Coronary artery (tissue), 2 donors: ENCODE measurements around the gene ROCK1.
"Not testable (repeated sequence)": the region's sequence is repeated elsewhere in the genome, so short reads cannot be mapped to it uniquely, and the experiment has no call there.

Source experiments
- DNase-seq: peaks from one replicate; pipeline ENCODE4 v3.0.0-alpha.2; 2017; ENCODE audit warnings: low spot score
- H3K27ac ChIP-seq, 2 donors: fragments of 200-600 bp; sonication (generic); one replicate each; pipeline ENCODE4 v1.5.1; 2016 to 2019
- H3K4me3 ChIP-seq: fragments of 200-600 bp; sonication (generic); 2 replicates; pipeline ENCODE4 v1.5.1; 2016; ENCODE audit warnings: mild to moderate bottlenecking, moderate library complexity
- TF ChIP-seq, protein P1 (sequence below): fragments of 200-600 bp; sonication (generic); IDR thresholded peaks from one replicate; pipeline ENCODE4 v1.5.1; 2019; ENCODE audit warnings: antibody characterized with exemption

Gene ROCK1

DNA sequence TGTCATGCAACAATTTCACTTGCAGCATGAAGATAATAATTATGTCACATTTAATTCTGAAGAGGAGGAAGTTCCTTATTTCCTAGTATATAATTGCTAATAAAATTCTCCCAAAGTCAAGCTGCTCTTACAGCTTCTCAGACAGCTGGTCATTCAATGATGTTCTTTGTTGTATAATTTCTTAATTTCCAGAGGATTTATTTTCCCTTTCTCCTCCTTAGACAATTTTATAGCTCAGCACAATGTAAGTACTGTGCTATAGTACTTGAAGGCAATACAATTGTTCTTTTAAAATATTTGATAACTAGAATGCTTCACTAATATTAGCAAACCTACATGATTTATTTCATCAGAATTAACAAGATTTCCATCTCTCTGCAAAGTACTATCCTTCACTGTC lies 73.4 kb downstream of the ROCK1 start:
- no peak overlapping the region for H3K4me3 ChIP-seq
- TF ChIP-seq, protein P1, sequence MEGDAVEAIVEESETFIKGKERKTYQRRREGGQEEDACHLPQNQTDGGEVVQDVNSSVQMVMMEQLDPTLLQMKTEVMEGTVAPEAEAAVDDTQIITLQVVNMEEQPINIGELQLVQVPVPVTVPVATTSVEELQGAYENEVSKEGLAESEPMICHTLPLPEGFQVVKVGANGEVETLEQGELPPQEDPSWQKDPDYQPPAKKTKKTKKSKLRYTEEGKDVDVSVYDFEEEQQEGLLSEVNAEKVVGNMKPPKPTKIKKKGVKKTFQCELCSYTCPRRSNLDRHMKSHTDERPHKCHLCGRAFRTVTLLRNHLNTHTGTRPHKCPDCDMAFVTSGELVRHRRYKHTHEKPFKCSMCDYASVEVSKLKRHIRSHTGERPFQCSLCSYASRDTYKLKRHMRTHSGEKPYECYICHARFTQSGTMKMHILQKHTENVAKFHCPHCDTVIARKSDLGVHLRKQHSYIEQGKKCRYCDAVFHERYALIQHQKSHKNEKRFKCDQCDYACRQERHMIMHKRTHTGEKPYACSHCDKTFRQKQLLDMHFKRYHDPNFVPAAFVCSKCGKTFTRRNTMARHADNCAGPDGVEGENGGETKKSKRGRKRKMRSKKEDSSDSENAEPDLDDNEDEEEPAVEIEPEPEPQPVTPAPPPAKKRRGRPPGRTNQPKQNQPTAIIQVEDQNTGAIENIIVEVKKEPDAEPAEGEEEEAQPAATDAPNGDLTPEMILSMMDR: no peak
- no peak overlapping the region for H3K27ac ChIP-seq
- no peak for DNase-seq

DNA sequence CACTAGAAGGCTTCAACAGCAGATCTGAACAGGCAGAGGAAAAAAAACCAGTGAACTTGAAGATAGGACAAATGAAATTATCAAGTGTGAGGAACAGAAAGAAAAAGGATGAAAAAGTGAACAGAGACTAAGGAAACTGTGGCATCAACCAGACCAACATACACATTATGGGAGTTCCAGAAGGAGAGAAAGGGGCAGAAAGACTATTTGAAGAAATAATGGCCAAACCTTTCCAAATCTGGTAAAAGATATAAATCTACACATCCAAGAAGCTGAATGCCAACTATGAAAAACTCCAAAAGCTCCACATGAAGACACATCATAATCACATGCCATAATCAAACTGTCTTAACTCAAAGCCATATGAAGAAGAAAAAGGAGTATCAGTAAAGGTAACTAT lies 79.8 kb downstream of the ROCK1 start:
- DNase-seq: no peak
- no peak overlapping the region for H3K27ac ChIP-seq
- TF ChIP-seq, protein P1: no peak
- H3K4me3 ChIP-seq: no peak overlapping the region

DNA sequence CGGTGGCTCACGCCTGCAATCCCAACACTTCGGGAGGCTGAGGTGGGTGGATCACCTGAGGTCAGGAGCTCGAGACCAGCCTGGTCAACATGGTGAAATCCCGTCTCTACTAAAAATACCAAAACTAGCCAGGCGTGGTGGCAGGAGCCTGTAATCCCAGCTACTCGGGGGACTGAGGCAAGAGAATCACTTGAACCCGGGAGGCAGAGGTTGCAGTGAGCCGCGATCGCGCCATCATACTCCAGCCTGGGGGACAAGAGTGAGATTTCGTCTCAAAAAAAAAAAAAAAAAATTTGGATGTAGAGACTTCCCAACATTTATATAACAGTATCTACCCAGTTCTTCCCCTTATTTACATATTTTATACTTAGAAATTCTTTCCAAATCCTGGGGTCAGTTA lies 93.4 kb downstream of the ROCK1 start:
- H3K4me3 ChIP-seq, DNase-seq, H3K27ac ChIP-seq: not testable (repeated sequence)

DNA sequence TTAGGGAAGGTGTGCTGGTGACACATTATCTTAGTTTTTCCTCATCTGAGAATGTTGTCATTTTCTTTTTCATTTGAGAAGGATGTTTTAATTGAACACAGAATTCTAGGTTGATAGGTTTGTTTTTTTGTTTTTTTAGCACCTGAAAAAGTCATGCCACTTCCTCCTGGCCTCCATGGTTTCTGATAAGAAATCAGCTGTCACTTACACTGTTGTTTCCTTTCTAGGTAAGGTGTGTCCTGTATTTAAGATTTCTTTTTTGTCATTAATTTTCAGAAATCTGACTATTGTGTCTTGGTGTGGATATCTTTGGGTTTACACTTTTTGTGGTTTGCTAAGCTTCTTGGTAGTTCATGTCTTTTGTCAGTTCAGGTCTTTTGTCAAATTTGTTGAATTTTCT lies 99.3 kb downstream of the ROCK1 start:
- DNase-seq: no peak
- TF ChIP-seq, protein P1: no peak
- no peak overlapping the region for H3K4me3 ChIP-seq
- H3K27ac ChIP-seq: no peak overlapping the region

DNA sequence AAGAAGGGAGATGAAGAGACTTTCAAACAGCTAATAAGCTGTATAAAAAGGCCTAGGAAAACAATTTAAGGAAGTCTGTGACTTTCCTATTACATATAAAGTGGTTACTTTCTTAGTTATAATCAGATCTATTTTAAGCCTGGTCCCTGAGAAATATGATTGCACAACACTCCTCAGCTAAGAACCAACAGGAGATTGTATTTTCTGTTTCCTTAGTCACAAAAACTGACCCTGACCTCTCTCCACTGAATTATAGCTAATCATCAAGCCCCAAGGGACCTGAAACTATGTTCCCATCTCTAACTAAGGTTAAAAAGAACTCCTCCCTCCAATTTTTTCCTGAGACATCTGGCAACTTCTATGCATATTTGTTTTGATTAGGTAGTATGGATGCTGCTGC lies 106.9 kb downstream of the ROCK1 start:
- H3K4me3 ChIP-seq: peak overlapping the region; percentile 10
- DNase-seq: no peak
- TF ChIP-seq, protein P1: no peak
- H3K27ac ChIP-seq: peak overlapping the region; percentile 35 to 57

DNA sequence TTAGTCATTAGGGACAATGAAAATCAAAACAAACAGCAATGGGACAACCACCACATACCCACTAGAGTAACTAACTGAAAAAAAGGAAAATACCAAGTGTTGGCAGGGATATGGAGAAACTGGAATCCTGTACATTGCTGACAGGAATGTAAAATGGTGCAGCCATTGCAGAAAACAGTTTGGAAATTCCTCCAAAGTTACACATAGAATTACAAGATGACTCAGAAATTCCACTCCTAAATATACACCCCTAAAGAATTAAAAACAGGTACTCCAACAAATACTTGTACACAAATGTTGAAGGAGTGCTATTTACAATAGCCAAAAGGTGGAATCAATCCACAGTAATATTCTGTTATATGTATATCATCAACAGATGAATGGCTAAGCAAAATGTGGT lies 110.9 kb downstream of the ROCK1 start:
- no peak for DNase-seq
- Histone ChIP-seq H3K27ac (no peak overlapping the region), H3K4me3 (no peak overlapping the region)
- TF ChIP-seq, protein P1: no peak

DNA sequence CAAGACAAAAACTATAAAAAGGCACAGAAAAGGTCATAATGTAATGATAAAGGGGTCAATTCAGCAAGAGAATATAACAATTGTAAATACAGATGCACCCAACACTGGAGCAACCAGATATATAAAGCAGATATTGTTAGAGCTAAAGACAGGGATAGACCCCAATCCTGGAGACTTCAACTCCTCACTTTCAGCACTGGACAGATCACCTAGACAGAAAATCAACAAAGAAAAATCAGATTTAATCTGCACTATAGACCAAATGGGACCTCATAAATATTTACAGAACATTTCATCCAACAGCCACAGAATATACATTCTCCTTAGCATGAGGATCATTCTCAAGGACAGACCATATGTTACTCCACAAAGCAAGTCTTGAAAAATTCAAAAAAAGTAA lies 114.2 kb downstream of the ROCK1 start:
- no peak for DNase-seq
- TF ChIP-seq, protein P1: no peak

DNA sequence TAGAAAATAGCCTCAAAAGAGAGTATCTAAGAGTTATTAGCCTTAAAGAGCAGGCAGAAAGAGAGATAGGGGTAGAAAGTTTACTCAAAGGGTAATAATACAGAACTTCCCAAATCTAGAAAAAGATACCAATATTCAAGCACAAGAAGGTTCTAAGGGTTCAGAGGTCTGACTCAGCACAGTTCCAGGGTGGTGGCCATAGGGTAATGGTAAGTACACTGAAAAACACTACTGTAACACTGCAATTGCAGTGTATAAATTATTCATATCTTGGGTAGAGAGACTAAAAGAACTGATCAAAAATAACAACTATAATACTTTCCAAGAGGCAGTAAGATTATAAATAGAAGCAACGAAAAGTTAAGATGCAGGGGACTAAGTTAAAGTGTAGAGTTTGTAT lies 115.2 kb downstream of the ROCK1 start:
- no peak for DNase-seq
- Histone ChIP-seq H3K27ac (no peak overlapping the region), H3K4me3 (no peak overlapping the region)
- TF ChIP-seq, protein P1: no peak

More for the DNA sequence above, 114.2 kb downstream of the ROCK1 start:
- no peak overlapping the region for H3K4me3 ChIP-seq
- no peak overlapping the region for H3K27ac ChIP-seq
